OCI-LY1 (cell line): ENCODE results near the gene BMP8A.
A peak's percentile ranks its signal among the peaks of the same experiment; 100 is the strongest.

ENCODE experiments used
- CTCF ChIP-seq: fragments of 200-600 bp; sonication (generic), shearing (Covaris generic); IDR thresholded peaks from 2 replicates; pipeline ENCODE4 v1.5.1; 2017; ENCODE audit warnings: mild to moderate bottlenecking, antibody characterized with exemption, low read length, moderate library complexity, mixed read lengths
- EZH2 ChIP-seq: fragments of 200-600 bp; sonication (generic), shearing (Covaris generic); IDR thresholded peaks from 2 replicates; pipeline ENCODE4 v1.8.0; 2017; ENCODE audit warnings: borderline replicate concordance, mixed run types, mild to moderate bottlenecking, antibody characterized with exemption, low read length, moderate library complexity, mixed read lengths

DNA sequence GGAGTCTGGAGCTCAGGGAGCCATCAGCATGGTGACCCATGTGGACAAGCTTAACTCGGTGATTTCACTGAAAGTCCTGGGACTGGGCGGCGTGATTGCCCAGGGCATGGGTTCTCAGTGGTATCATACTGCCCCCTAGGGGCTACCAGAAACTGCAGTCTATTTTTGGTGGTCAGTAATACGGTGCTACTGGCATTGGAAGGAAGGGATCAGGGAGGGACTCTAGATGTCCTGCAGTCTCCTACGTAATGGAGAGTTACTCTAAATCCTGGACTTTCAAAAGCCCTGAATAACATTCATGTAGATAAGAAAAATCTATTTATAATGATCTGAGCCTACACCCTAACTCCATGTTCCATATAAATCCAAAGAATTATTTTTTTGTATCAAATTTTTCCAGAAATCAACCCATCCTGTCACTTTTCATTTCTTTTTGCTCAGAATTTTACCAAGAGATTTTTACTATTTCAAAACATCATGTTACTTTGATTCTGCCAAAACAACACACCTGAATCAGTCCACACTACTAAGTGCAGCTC, 47.9 kb downstream of the BMP8A start:
- TF ChIP-seq CTCF = peak; percentile 96
- TF ChIP-seq EZH2 = no peak
